SU-DHL-6 (cell line): ENCODE results near the gene DDIAS.
"Not testable (repeated sequence)": the region's sequence is repeated elsewhere in the genome, so short reads cannot be mapped to it uniquely, and the experiment has no call there.

ENCODE experiments used
- EZH2phosphoT487 ChIP-seq: fragments of 200-600 bp; sonication (generic), shearing (Covaris generic); conservative IDR thresholded peaks from 2 replicates; pipeline ENCODE4 v1.6.1; 2018; ENCODE audit warnings: mild to moderate bottlenecking, antibody characterized with exemption, low read length, moderate library complexity, mixed read lengths
- TF ChIP-seq, protein P1 (sequence below): fragments of 200-600 bp; sonication (generic); IDR thresholded peaks from one replicate; pipeline ENCODE4 v1.5.1; 2017; ENCODE audit warnings: antibody characterized with exemption, mild to moderate bottlenecking, low read length, moderate library complexity; ENCODE audit not compliant: insufficient read depth, poor library complexity, severe bottlenecking

DNA sequence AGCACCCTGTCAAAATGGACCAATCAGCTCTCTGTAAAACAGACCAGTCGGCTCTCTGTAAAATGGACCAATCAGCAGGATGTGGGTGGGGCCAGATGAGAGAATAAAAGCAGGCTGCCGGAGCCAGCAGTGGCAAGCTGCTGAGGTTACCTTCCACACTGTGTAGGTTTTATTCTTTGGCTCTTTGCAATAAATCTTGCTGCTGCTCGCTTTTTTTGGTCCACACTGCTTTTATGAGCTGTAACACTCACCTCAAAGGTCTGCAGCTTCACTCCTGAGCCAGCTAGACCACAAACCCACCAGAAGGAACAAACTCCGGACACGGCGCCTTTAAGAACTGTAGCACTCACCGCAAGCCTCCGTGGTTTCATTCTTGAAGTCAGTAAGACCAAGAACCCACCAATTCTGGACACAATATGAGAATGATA, 70.0 kb downstream of the DDIAS start:
- TF ChIP-seq, protein P1, sequence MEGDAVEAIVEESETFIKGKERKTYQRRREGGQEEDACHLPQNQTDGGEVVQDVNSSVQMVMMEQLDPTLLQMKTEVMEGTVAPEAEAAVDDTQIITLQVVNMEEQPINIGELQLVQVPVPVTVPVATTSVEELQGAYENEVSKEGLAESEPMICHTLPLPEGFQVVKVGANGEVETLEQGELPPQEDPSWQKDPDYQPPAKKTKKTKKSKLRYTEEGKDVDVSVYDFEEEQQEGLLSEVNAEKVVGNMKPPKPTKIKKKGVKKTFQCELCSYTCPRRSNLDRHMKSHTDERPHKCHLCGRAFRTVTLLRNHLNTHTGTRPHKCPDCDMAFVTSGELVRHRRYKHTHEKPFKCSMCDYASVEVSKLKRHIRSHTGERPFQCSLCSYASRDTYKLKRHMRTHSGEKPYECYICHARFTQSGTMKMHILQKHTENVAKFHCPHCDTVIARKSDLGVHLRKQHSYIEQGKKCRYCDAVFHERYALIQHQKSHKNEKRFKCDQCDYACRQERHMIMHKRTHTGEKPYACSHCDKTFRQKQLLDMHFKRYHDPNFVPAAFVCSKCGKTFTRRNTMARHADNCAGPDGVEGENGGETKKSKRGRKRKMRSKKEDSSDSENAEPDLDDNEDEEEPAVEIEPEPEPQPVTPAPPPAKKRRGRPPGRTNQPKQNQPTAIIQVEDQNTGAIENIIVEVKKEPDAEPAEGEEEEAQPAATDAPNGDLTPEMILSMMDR: not testable (repeated sequence)
- TF ChIP-seq EZH2phosphoT487: not testable (repeated sequence)
